ENCODE data around the gene RNF5.
"Not testable (repeated sequence)": the region's sequence is repeated elsewhere in the genome, so short reads cannot be mapped to it uniquely, and the experiment has no call there.

The RNF5 gene

DNA sequence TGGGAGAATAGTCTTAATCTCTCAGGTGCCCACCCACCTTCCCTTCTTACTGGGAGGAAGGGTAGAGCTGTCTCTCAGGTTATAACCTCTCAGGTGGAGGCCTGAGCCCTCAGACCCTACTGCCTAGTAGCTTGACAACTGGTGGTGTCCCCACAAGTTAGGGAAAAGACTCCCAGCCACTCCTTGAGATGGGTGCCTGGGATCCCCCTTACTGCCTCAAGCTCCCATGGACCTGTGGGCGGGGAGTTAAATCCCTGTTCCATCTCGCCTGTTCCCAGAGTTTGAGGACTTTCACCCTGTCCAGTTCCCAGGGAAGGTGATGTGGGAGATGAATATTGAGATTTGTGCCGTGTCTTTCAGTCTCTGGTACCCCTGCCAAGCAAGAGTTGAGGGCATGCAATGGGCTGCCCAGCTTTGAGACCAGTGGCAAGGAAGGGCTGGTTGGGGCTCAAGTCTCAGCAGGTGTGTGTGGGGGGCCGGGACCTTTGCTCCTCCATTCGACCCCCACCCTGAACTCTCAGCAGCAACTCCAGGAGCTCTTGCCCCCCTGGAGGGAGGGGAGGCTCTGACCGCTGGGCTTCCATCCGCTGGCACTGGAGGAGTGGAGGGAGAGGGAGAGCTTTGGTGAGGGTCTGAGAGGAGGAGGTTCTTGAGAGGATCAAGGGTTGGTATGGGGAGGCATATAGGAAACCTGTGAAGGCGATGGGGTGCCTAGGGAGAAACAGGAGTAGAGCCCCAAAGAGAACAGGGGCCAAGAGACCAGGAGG lies 12.9 kb downstream of the RNF5 start:
- no peak for DNase-seq

GRCh38 chr6:32191696-32192607 lies 13.7 kb downstream of the RNF5 start:
- no peak for DNase-seq

DNA sequence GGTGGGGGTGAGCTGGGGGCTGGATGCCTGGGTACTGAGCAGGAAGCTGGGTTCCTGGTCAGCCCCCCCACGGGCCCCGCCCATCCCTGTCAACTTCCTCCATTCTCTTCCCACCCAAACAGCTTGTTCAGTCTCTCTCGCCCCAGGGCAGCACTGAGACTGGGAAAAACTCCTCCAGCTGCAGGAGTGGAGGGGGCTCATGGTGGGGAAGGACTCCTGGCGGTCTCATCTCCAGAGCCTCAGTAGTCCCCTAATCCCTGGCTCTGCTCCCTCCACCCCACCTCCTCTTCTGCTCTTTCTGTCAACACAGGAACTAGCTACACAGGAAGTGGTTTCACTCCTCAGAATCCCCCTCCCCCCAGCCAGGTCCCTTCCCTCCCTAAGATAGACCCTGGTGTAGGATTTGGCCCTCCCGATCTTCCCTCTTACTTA lies 14.4 kb downstream of the RNF5 start, which contains the start of gene GPSM3:
Gene GPSM3 (minus strand): TSS at position 36 of the 432 bp plus-strand sequence. CDS start 130 bp downstream, outside the sequence.
- DNase-seq = peak; percentile 35

DNA sequence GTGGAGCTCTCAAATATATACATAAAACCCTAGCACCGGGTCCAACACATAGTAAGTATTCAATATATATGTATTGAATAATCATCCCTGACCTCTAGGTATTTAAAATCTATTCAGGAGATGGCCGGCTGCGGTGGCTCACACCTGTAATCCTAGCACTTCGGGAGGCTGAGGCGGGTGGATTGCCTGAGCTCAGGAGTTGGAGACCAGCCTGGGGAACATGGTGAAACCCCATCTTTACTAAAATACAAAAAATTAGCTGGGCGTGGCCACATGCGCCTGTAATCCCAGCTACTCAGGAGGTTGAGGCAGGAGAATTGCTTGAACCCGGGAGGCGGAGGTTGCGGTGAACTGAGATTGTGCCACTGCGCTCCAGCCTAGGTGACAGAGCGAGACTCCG lies 14.9 kb downstream of the RNF5 start:
- not testable (repeated sequence) for DNase-seq

GRCh38 chr6:32194388-32194787 lies 16.2 kb downstream of the RNF5 start:
- DNase-seq = no peak

GRCh38 chr6:32194825-32195651 lies 16.8 kb downstream of the RNF5 start:
- peak; percentile 61 for DNase-seq

DNA sequence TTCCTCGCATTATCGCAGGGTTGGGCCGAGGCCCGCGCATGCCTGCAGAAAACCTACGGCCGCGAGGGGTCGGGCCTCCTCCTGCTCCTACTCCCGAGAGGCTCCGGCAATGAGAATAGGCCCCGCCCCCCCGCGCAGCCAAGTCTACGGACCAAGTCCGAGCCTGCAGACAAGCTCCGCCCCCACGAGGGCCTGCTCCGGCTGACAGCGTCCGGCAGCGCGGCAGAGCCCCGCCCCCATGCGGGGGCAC lies 17.4 kb downstream of the RNF5 start:
- peak; percentile 100 for DNase-seq

DNA sequence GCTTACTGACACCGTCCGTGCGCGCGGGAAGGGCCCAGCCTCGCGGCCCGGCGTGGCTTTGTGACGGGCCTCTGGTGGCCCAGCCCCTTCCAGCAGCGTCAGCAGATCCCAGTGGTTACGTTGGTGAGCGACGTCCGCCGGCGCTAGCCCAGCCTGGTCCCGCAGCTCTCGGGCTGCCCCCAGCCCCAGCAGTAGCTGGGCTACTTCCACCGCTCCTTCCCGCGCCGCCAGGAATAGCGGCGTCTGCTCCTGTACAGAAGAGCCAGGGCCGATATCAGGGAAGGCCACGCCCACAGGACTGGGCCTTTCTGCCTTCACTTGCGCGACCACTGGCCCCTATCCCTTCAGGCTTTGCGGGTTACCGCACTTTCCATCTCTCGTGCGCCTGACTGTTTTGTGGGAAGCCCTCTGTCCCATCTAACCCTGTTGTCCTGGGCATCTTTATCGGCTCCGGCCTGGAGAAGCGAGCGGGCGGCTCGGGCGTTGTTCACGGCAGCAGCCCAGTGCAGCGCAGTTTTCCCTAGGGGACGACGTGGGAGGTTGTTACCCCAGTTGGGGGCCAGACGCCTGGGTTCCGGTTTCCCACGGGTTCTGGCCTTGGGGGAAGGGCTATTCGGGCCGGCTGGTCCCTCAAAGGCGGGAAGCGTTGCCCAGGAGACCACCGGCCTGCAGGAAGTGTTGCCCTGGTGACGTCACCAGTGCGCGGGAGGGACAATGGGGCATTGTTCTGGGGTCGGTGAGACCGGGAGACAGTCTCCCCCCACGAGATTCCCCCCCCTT lies 17.9 kb downstream of the RNF5 start:
- peak; percentile 91 for DNase-seq

DNA sequence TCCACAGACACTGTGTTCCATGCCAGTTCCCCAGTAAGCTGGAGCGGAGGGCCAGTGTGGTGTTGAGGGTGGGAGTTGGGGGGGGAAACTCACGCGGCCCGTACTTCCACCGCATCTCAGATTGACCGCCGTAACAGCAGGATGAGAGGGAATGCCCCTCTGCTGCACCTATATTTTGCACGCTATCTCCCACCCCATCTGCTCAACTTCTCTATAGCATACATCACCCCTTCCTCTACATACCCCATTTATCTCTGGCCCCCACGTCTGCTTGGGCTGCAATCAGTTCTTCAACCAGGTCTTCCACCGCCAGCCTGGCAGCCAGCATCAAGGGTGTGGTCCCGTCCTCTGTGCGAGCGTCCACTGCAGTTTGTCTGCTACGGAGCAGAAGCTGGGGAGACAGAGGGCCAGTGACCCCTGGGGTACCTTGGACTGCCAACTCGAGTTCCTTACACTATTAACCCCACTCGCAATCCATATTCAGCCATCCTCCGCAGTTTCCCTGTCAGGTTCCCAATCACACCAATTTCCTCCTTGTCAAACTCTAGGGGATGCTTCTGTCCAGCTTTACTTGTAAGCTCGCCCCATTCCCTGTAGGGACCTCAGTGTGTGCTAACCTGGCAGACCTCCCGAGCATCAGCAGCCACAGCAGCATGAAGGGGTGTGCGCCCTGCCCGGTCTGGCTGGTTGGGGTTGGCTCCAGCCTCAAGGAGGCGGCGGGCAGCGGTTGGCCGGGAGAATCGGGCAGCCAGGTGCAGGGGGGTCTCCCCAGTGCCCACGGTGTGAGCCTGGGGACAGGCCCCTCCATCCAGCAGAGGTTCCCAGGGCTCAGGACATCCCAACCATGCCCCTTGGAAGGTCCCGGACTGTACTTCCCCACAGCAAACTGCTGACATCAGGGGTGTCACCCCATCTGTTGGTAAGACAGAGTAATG lies 18.7 kb downstream of the RNF5 start:
- peak; percentile 66 for DNase-seq

GRCh38 chr6:32198345-32198696 lies 20.1 kb downstream of the RNF5 start:
- DNase-seq = no peak

GRCh38 chr6:32198866-32199265 lies 20.7 kb downstream of the RNF5 start:
- no peak for DNase-seq

DNA sequence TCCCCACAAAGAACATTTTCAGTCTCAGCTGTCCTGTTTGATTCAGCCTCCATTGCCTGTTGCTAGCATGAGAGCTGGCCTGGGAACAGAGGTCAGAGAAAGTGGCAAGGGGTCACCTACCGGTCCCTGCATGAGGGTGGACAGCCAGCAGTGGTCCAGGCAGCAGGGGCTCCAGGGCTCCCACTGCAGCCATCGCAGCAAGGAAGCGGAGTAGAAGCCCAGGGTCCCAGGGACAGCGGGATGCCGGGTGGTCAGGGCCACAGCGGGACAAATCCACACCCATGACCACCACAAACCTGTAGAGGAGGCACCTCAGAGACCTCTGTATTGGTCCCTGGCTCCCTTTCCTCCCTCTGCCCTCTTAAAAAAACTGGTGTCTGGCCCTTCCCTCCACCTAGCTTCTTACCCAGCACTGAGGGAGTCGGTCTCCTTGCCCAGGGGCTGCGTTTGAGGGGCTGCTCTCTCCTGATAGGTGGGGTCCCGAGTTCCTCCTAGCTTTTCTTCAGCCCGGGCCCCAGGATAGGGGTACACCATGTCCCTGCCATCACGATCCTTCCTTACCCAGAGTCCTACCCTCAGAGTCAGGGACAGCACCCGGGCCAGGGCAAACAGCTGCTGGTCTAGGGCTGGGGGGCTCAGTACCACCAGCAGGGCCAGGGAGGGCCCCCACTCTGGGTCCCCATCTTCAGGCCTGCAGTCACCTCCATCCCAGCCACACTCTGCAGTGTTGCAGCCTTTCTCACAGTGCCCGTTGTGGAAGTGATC lies 22.7 kb downstream of the RNF5 start:
- no peak for DNase-seq

- no peak for DNase-seq
These were observed 24.0 kb downstream of the RNF5 start for GRCh38 chr6:32202186-32202585.

GRCh38 chr6:32203426-32204267 lies 25.4 kb downstream of the RNF5 start:
- no peak for DNase-seq

DNA sequence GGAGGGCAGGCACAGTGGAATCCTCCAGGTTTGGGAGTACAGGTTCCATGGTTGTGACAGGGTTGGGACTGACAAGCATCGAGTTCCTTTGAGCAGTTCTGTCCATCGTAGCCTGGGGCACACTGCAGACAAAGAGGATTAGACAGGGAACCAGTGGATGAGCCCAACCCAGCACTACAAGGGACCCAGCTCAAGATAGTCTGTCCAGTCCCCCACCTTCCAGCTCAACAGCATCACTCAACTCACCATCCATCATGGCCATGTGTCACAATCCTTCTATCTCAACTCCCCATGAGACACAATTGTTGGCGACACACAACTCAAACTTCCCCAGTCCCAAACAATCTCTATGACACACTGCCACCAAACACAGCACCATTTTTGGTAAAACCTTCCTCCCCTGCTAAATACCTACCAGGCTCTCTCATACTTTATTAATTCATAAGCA lies 26.1 kb downstream of the RNF5 start:
- no peak for DNase-seq

- DNase-seq = no peak
These were observed 30.8 kb downstream of the RNF5 start for GRCh38 chr6:32208996-32209395.

DNA sequence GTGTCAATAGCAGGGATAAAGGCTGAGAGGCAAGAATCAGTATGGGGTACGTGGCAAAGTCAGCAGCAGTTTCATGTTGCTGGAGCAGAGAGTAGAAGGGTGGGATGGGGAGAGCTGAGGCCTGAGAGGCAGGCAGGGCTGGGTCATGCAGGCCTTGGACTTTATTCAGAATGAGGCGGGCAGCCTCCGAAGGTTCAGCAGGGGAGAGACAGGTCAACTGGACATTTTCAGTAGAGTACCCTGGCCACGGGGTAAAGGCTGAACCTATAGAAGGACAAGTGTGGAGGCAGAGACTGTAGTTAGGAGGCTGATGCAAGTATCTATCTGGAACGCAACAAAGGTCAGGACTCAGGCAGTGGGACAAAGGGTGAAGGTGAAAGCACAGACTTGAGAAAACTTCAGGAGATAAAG lies 32.0 kb downstream of the RNF5 start:
- no peak for DNase-seq

DNA sequence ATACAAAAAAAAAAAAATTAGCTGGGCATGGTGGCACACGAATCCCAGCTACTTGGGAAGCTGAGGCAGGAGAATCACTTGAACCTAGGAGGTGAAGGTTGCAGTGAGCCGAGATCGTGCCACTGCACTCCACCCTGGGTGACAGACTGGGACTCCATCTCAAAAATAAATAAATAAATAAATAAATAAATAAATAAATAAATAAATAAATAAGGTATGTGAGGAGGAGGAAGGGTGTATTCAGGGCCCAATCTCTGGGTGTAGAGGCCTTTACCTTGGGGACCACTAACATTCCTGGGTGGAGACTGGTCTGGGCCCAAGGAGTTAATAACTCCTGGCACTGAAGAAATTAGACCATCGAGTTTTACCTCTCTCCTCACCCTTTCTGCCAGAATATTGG lies 33.2 kb downstream of the RNF5 start:
- not testable (repeated sequence) for DNase-seq

GRCh38 chr6:32212076-32212760 lies 34.0 kb downstream of the RNF5 start:
- no peak for DNase-seq
